PC-3 (cell line): ENCODE data around the gene PTPRA.

Experiments
- EZH2 ChIP-seq: fragments of 300-600 bp; sonication (generic); IDR thresholded peaks from one replicate; pipeline ENCODE4 v1.6.1; 2017; ENCODE audit warnings: antibody characterized with exemption, mild to moderate bottlenecking, low read length; ENCODE audit not compliant: unreplicated experiment
- EZH2phosphoT487 ChIP-seq: fragments of 300-600 bp; sonication (generic); IDR thresholded peaks from 2 replicates; pipeline ENCODE4 v1.6.1; 2018; ENCODE audit warnings: mild to moderate bottlenecking, antibody characterized with exemption, low read length, borderline replicate concordance
- TF ChIP-seq, protein P1 (sequence below): fragments of 300-600 bp; sonication (generic); conservative IDR thresholded peaks from 2 replicates; pipeline ENCODE4 v1.5.1; 2017; ENCODE audit warnings: antibody characterized with exemption, low read depth, mild to moderate bottlenecking, low read length

DNA sequence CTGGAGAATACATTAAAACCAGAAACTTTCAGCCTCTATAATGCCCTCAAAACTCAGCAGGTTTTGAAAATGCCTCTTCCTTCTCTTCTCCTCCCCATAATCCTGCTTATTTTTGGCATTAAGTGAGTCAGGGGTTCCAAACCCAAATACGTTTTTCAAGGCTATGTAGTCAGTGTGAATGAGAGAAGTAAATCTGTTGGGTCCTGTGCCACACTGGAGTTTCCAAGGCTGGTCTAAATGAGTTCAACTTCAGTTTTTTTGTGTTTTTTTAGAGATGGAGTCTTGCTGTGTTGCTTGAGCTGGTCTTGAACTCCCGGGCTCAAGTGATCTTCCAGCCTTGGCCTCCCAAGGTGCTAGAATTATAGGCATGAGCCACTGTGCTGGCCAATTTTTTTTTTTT lies 20.9 kb downstream of the PTPRA start:
- TF ChIP-seq EZH2 (no peak), EZH2phosphoT487 (no peak)
- TF ChIP-seq, protein P1, sequence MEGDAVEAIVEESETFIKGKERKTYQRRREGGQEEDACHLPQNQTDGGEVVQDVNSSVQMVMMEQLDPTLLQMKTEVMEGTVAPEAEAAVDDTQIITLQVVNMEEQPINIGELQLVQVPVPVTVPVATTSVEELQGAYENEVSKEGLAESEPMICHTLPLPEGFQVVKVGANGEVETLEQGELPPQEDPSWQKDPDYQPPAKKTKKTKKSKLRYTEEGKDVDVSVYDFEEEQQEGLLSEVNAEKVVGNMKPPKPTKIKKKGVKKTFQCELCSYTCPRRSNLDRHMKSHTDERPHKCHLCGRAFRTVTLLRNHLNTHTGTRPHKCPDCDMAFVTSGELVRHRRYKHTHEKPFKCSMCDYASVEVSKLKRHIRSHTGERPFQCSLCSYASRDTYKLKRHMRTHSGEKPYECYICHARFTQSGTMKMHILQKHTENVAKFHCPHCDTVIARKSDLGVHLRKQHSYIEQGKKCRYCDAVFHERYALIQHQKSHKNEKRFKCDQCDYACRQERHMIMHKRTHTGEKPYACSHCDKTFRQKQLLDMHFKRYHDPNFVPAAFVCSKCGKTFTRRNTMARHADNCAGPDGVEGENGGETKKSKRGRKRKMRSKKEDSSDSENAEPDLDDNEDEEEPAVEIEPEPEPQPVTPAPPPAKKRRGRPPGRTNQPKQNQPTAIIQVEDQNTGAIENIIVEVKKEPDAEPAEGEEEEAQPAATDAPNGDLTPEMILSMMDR, result no peak
